ENCODE measurements around the gene FOXN3. TPM values are rescaled to one million over a fixed set of nuclear protein-coding genes. Genes with fewer than 3 reads are reported as not detected.

FOXN3 gene
- total and polyA plus RNA-seq, 10 of the 15 experiments (the other 5 are each of a cell fraction or from before 2014, with no cell fraction given), result 4.5 to 68.9 (median 29.7) TPM

DNA sequence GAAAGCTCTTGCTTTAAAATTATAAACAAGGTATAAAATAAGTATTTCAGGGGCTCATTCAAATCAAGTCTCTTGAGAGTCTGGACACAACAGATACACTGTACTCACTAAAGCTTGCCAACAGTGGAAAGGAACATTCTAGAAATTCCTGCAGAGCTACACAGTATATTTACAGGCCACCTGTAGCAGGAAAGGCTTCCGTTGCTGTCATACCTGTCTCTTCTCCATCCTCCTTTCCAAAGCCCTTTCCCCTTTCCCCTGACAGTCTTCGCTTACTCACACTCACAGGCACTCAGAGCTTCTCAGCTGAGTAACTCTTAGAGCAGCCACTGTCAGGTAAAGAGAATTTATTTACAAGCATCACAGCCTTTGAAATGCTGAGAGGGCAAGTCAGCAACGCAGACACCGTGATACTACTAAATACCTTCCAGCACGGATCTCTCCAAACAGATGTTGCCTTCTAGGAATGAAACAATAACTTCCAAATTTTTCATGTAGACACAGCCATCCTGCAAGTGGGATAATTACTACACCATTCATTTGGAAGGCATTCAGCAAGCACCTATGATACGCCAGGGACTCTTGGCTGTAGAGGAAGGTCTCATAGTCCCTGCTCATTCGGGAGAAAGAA lies 167.9 kb downstream of the FOXN3 start (continued):
- TF ChIP-seq SREBF1 (IDR thresholded peaks at IDR 0.05; ENCODE audit: low read length), result no peak
- no peak for TF ChIP-seq BRCA1 (IDR thresholded peaks at IDR 0.05; ENCODE audit: low read depth, low read length)
- TF ChIP-seq FOS (IDR thresholded peaks at IDR 0.05; ENCODE audit: borderline replicate concordance, extremely low read depth, insufficient read length), result no peak
- TF ChIP-seq, protein P1, sequence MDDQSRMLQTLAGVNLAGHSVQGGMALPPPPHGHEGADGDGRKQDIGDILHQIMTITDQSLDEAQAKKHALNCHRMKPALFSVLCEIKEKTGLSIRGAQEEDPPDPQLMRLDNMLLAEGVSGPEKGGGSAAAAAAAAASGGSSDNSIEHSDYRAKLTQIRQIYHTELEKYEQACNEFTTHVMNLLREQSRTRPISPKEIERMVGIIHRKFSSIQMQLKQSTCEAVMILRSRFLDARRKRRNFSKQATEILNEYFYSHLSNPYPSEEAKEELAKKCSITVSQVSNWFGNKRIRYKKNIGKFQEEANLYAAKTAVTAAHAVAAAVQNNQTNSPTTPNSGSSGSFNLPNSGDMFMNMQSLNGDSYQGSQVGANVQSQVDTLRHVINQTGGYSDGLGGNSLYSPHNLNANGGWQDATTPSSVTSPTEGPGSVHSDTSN (IDR thresholded peaks at IDR 0.05; ENCODE audit: insufficient replicate concordance, low read depth, low read length), result no peak

DNA sequence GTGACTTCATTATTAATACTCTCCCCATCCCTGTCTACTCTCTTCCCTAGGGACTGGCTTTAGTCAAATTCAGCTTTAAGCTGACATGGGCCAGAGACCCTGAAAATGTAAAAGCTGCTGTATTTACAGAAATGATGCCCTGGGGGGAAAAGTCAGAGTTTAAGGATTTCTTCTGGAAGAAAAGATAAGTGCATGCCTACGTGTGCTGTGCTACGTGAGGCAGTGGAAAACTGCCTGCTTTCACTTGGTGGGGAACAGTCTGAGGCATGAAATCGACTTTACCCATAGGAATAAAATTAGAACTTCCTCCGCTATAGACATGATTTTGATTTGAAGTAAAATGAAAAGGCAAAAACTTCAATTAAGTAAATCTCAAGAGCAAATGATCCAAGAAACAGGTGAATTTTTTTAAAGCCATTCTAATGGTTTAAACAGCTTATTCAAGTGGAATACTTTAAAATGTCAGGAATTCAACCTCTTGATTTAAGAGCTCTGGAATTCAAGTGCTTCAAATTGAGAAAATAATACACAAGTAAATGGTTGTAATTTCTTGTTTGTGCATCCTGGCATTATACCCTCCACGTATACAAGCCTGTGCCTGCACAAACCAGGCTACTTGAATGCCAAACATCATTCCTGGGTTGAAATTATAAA lies 168.5 kb downstream of the FOXN3 start:
- H3K79me2 ChIP-seq (ENCODE audit: control insufficient read depth, insufficient read depth, low read length), result no peaks in the 10 kb centered on the region
- H3K9me3 ChIP-seq (replicated peaks; ENCODE audit: control insufficient read depth, insufficient read depth, low read length), result peaks cover 5% of the 10 kb centered on the region; the same call in 2 of the 3 replicates
- H3K27me3 ChIP-seq (replicated peaks in 1 of 2; ENCODE audit: control insufficient read depth in 2 of 2, insufficient read depth in 2 of 2, low read length in 1 of 2), result no peaks in the 10 kb centered on the region
- no peak for DNase-seq (ENCODE audit: low read depth, low spot score)
- no peak overlapping the region for H3K4me3 ChIP-seq
- no peak overlapping the region for H2AFZ ChIP-seq (ENCODE audit: control insufficient read depth, low read depth, low read length)
- in situ Hi-C loops (cut with MboI) (no loop called here), intact Hi-C loops (cut with micrococcal nuclease; ENCODE audit: unreplicated experiment) (no loop called here)
- no peak overlapping the region for H3K27ac ChIP-seq (ENCODE audit: control insufficient read depth, insufficient read depth)
- no peak for ATAC-seq
- ChIA-PET RAD21 (ENCODE audit: unreplicated experiment) (no interaction called here), SMC1A (ENCODE audit: uncharacterized antibody, unreplicated experiment) (interaction anchor here (0.7 to 2.3 kb wide), 5 partner anchors 9 to 91 kb away, joined by 3 to 7 read pairs (median 3); no protein-coding TSS in a partner anchor), CTCF (interaction anchor here (0.8 to 1.5 kb wide), 2 partner anchors 10 to 15 kb away, joined by 3 to 4 read pairs; no protein-coding TSS in a partner anchor), POLR2A (interaction anchor here (0.9 to 1.0 kb wide), 2 partner anchors 12 to 19 kb away, joined by 3 to 4 read pairs; no protein-coding TSS in a partner anchor)
- WGBS (ENCODE audit: insufficient coverage, insufficient replicate concordance, low lambda C conversion rate, missing lambda C conversion rate), result 99% methylated on average over 5 of the region's 5 CpGs
- H3K9ac ChIP-seq (ENCODE audit: control insufficient read depth, insufficient read depth, low read length), result no peak overlapping the region
- no peak overlapping the region for H3K4me2 ChIP-seq (ENCODE audit: control insufficient read depth, insufficient read depth)
- no peak for FAIRE-seq
- H3K4me1 ChIP-seq (ENCODE audit: control insufficient read depth, insufficient read depth, low read length), result peaks cover 3% of the 10 kb centered on the region
- TF ChIP-seq SMAD1 (IDR thresholded peaks at IDR 0.05; ENCODE audit: low read depth, partially characterized antibody) (no peak), SIX5 (IDR thresholded peaks at IDR 0.05; ENCODE audit: low read depth, low read length, severe bottlenecking) (no peak), HCFC1 (IDR thresholded peaks at IDR 0.05; ENCODE audit: low read length) (no peak)
- BruUV-seq (replicated peaks), result no TSS peak
- H3K36me3 ChIP-seq (ENCODE audit: control insufficient read depth in 2 of 2, insufficient read depth in 2 of 2, low read length in 1 of 2), result peaks cover 2 to 7% of the 10 kb centered on the region in 2 experiments; a peak in 3 of 4 replicates
- no peaks in the 10 kb centered on the region for H4K20me1 ChIP-seq (ENCODE audit: control insufficient read depth, insufficient read depth)
